Endothelial cell of umbilical vein (primary cell): ENCODE data around the gene FRMD4A. TPM values are rescaled to one million over a fixed set of nuclear protein-coding genes. Genes with fewer than 3 reads are reported as not detected.

Experiments used
- BruUV-seq: library from RNA; stranded (reverse); fragments of 400-500 nt; replicated peaks from 2 replicates; lab custom pipeline; 2021; lab: Mats Ljungman, UMichigan
- CTCF ChIA-PET: fragments of 300-600, 350-600 bp; sonication (Branson Sonifier 250); formaldehyde crosslinking; loops from one replicate; lab custom pipeline; 2021; ENCODE audit warnings: antibody characterized with exemption, inconsistent platforms; lab: Charles Lee
- POLR2A ChIA-PET: fragments of 300-600, 350-600 bp; sonication (Branson Sonifier 250); formaldehyde crosslinking; loops from one replicate; lab custom pipeline; 2021; ENCODE audit warnings: antibody characterized with exemption, inconsistent platforms; lab: Charles Lee
- DNase-seq: peaks from one replicate; pipeline ENCODE4 v3.0.0-alpha.2; 2011; ENCODE audit warnings: low read depth, low spot score
- FAIRE-seq: peaks from 2 replicates; lab custom pipeline; 2011; peaks lifted over from hg19 to GRCh38; lab: Jason Lieb, UNC
- H2AFZ ChIP-seq: 2 replicates; pipeline ENCODE4 v1.6.0; 2012; ENCODE audit warnings: low read depth, low read length, control low read depth, inconsistent platforms
- H3K27ac ChIP-seq: 2 replicates; pipeline ENCODE4 v1.5.1; 2011; ENCODE audit warnings: low read depth, mild to moderate bottlenecking, control low read depth, low read length, moderate library complexity; ENCODE audit not compliant: insufficient read depth
- H3K27me3 ChIP-seq, 2 experiments: 2 replicates each; pipeline versions ENCODE4 v1.6.0 to v1.6.1; 2011; ENCODE audit warnings: low read length in 2 of 2, mixed read lengths in 1 of 2; ENCODE audit not compliant: control insufficient read depth in 2 of 2, insufficient read depth in 2 of 2
- H3K36me3 ChIP-seq, 2 experiments: 2 replicates in 1 of 2; 3 replicates in 1 of 2; pipeline ENCODE4 v1.5.1; 2011; ENCODE audit warnings: low read length in 2 of 2, mild to moderate bottlenecking in 1 of 2, moderate library complexity in 1 of 2; ENCODE audit not compliant: control insufficient read depth in 2 of 2, insufficient read depth in 2 of 2; ENCODE audit errors: extremely low read depth in 1 of 2
- H3K4me1 ChIP-seq: 3 replicates; pipeline ENCODE4 v1.5.1; 2011; ENCODE audit warnings: mild to moderate bottlenecking, low read length; ENCODE audit not compliant: control insufficient read depth, insufficient read depth; ENCODE audit errors: extremely low read depth
- H3K4me2 ChIP-seq: 2 replicates; pipeline ENCODE4 v1.6.1; 2011; ENCODE audit warnings: low read length, control low read depth, mixed read lengths; ENCODE audit not compliant: insufficient read depth
- H3K4me3 ChIP-seq, 3 experiments: fragments of 200-600 bp in 1 of 3; sonication (generic), shearing (Covaris generic) in 1 of 3; replicated peaks in 1 of 3; 2 replicates each; pipeline ENCODE4 v1.5.1; 2011 to 2016; ENCODE audit warnings: control low read depth in 3 of 3, low read length in 3 of 3, mild to moderate bottlenecking in 2 of 3, inconsistent platforms in 1 of 3, low read depth in 1 of 3, moderate library complexity in 1 of 3; ENCODE audit not compliant: insufficient read depth in 1 of 3
- H3K79me2 ChIP-seq: 2 replicates; pipeline ENCODE4 v1.6.0; 2012; ENCODE audit warnings: low read length, inconsistent platforms; ENCODE audit not compliant: control insufficient read depth, insufficient read depth
- H3K9ac ChIP-seq: replicated peaks from 2 replicates; pipeline ENCODE3; 2011; ENCODE audit warnings: low read length, control low read depth; ENCODE audit not compliant: insufficient read depth; ENCODE audit errors: extremely low read depth
- H3K9me1 ChIP-seq: replicated peaks from 3 replicates; pipeline ENCODE4 v1.6.0; 2011; ENCODE audit warnings: mild to moderate bottlenecking, low read length; ENCODE audit not compliant: control insufficient read depth, insufficient read depth; ENCODE audit errors: extremely low read depth
- H3K9me3 ChIP-seq: replicated peaks from 2 replicates; pipeline ENCODE4 v1.5.1; 2012; ENCODE audit warnings: low read length, inconsistent platforms; ENCODE audit not compliant: control insufficient read depth, insufficient read depth
- H4K20me1 ChIP-seq: replicated peaks from 2 replicates; pipeline ENCODE3; 2011; ENCODE audit warnings: mild to moderate bottlenecking, low read length; ENCODE audit not compliant: control insufficient read depth, insufficient read depth; ENCODE audit errors: extremely low read depth
- CTCF ChIP-seq, 2 donors: IDR thresholded peaks; 1 replicate in 1 of 2; 2 replicates in 1 of 2; pipeline ENCODE4 v1.5.1; 2011; ENCODE audit warnings: low read length in 2 of 2, mild to moderate bottlenecking in 2 of 2, moderate library complexity in 2 of 2, control low read depth in 1 of 2, inconsistent platforms in 1 of 2, low read depth in 1 of 2; ENCODE audit not compliant: insufficient read depth in 1 of 2; ENCODE audit errors: extremely low read depth in 1 of 2
- EZH2 ChIP-seq: IDR thresholded peaks from 2 replicates; pipeline ENCODE4 v1.6.1; 2012; ENCODE audit warnings: borderline replicate concordance, low read depth, mild to moderate bottlenecking, moderate library complexity, low read length, inconsistent platforms; ENCODE audit not compliant: severe bottlenecking
- MAX ChIP-seq: IDR thresholded peaks from 2 replicates; pipeline ENCODE4 v1.6.1; 2011; ENCODE audit not compliant: insufficient read depth, insufficient read length
- POLR2A ChIP-seq: IDR thresholded peaks from 2 replicates; pipeline ENCODE4 v1.6.1; 2012; ENCODE audit warnings: low read depth, mild to moderate bottlenecking, control low read depth, low read length
- POLR2AphosphoS5 ChIP-seq: IDR thresholded peaks from 2 replicates; pipeline ENCODE4 v1.6.1; 2012; ENCODE audit warnings: low read depth, mild to moderate bottlenecking, control low read depth, low read length, moderate library complexity; ENCODE audit not compliant: insufficient read depth
- dilution Hi-C: fragments of 300-500 bp; cut with MboI; formaldehyde crosslinking; loops from one replicate; pipeline ENCODE4 v1.15.0; 2019; ENCODE audit warnings: low sequenced_read_pairs; ENCODE audit not compliant: extremely low pct_ligation_motif_present
- intact Hi-C: fragments of 100-400 bp; cut with micrococcal nuclease; formaldehyde crosslinking; loops from one replicate; pipeline ENCODE4 v1.10.0; 2022
- polyA plus RNA-seq, 4 experiments: library from polyadenylated mRNA; depleted of rRNA in 3 of 4; stranded (reverse) in 3 of 4; unstranded in 1 of 4; fragments of >200 nt; gene quantifications; 2 replicates each; pipeline versions ENCODE4 v1.2.1 to v1.2.3, GENCODE V29; 2011 to 2012; ENCODE audit warnings: missing spikeins in 1 of 4
- total RNA-seq: library from RNA; stranded (reverse); gene quantifications from 2 replicates; pipeline ENCODE4 v1.2.3, GENCODE V29; 2021

Gene FRMD4A
- total and polyA plus RNA-seq, 2 donors (not counting 3 experiments of a cell fraction or from before 2014, with no cell fraction given) = 123 to 148 TPM

GRCh38 chr10:13983035-13983434 lies 347.7 kb downstream of the FRMD4A start:
- dilution Hi-C loops = no loop called here
- H2AFZ ChIP-seq = no peak overlapping the region
- H3K27me3 ChIP-seq = no peaks in the 10 kb centered on the region
- H3K4me1 ChIP-seq = peaks cover 33% of the 10 kb centered on the region
- peaks cover 8% of the 10 kb centered on the region for H3K79me2 ChIP-seq
- DNase-seq (no peak), FAIRE-seq (no peak)
- TF ChIP-seq EZH2 = no peak
- no peak for TF ChIP-seq POLR2AphosphoS5
- TF ChIP-seq MAX = no peak
- no peak for TF ChIP-seq CTCF (IDR thresholded peaks at IDR 0.05; ENCODE audit: extremely low read depth in 1 of 2, insufficient read depth in 1 of 2, low read depth in 1 of 2, low read length in 2 of 2)
- no peak for TF ChIP-seq POLR2A
- no peak overlapping the region for H3K4me2 ChIP-seq
- H3K4me3 ChIP-seq = no peak overlapping the region
- ChIA-PET CTCF (interaction anchor here (1.4 to 1.8 kb wide), 2 partner anchors 56 to 111 kb away, joined by 4 read pairs; no protein-coding TSS in a partner anchor), POLR2A (no interaction called here)
- BruUV-seq = no TSS peak
- intact Hi-C loops = no loop called here
- no peaks in the 10 kb centered on the region for H4K20me1 ChIP-seq
- H3K9me1 ChIP-seq = no peaks in the 10 kb centered on the region
- H3K36me3 ChIP-seq = no peaks in the 10 kb centered on the region
- no peak overlapping the region for H3K9ac ChIP-seq
- H3K27ac ChIP-seq = no peak overlapping the region
- no peaks in the 10 kb centered on the region for H3K9me3 ChIP-seq
